Gastrocnemius medialis (tissue), 4 donors: ENCODE results near the gene MBNL1.

Experiments used
- CTCF ChIP-seq, 5 experiments: fragments of 450-650 bp in 3 of 5; fragments of 200-600 bp in 2 of 5; sonication (generic) in 2 of 5; IDR thresholded peaks in 4 of 5; conservative IDR thresholded peaks in 1 of 5; 1 replicate in 4 of 5; 2 replicates in 1 of 5; pipeline ENCODE4 v1.5.1; 2016 to 2019; ENCODE audit warnings: antibody characterized with exemption in 5 of 5, mild to moderate bottlenecking in 3 of 5, moderate library complexity in 3 of 5
- POLR2A ChIP-seq, 2 donors: fragments of 450-650 bp; IDR thresholded peaks; one replicate each; pipeline ENCODE4 v1.6.1; 2017; ENCODE audit warnings: antibody characterized with exemption in 2 of 2, mild to moderate bottlenecking in 2 of 2, moderate library complexity in 2 of 2

- no peak for TF ChIP-seq CTCF (IDR thresholded peaks at IDR 0.05 in 4 of 5, conservative IDR thresholded peaks at IDR 0.05 in 1 of 5)
- TF ChIP-seq POLR2A (IDR thresholded peaks at IDR 0.05), result no peak
Observed at GRCh38 chr3:152353578-152353977, 84.8 kb downstream of the MBNL1 start.
